Dermis blood vessel endothelial cell (primary cell): Measurements from ENCODE around the gene INF2. TPM values are rescaled to one million over a fixed set of nuclear protein-coding genes. Genes with fewer than 3 reads are reported as not detected.

ENCODE experiments used
- DNase-seq: peaks from one replicate; pipeline ENCODE4 v3.0.0; 2010
- total RNA-seq: library from RNA; depleted of rRNA; stranded (reverse); fragments of >200 nt; gene quantifications from 2 replicates; pipeline ENCODE4 v1.2.3, GENCODE V29; 2014

INF2 gene
- total RNA-seq, 1 donor from 2014 or later = 53.6 TPM

DNA sequence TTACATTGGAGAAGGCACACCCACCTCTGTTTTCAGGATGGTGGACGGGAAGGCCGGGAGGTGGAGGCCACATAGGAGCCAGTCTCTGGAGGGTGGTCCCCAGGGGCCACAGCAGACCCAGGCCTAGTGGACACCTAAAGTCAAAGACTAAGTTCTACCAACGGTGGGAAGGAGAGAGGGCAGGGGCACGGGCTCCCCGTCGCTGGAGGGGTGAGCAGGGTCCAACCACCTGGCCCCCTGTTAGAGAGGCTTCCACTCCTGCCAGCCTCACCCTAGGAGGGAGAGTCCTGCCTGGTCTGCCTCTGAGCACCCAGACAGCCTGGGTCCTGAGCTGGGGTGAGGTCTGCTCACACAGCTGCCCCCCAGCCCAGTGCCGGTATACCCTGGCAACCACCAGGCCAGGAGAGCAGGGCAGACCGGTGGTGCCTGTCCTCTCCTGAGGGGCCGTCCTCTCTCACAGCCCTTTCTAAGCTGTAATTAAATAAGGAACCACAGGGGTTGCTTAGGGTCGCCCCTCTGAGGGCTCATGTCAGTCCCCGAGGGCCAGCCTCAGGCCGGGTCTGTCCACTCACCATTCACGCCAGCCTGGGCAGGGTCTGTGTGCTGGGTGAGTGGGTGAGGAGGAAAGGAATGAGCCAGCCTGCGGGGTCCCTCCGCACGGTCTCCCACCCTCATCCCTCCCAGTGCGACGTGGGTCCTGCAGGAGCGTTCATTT is 2.3 kb downstream of the INF2 start:
- DNase-seq = no peak

DNA sequence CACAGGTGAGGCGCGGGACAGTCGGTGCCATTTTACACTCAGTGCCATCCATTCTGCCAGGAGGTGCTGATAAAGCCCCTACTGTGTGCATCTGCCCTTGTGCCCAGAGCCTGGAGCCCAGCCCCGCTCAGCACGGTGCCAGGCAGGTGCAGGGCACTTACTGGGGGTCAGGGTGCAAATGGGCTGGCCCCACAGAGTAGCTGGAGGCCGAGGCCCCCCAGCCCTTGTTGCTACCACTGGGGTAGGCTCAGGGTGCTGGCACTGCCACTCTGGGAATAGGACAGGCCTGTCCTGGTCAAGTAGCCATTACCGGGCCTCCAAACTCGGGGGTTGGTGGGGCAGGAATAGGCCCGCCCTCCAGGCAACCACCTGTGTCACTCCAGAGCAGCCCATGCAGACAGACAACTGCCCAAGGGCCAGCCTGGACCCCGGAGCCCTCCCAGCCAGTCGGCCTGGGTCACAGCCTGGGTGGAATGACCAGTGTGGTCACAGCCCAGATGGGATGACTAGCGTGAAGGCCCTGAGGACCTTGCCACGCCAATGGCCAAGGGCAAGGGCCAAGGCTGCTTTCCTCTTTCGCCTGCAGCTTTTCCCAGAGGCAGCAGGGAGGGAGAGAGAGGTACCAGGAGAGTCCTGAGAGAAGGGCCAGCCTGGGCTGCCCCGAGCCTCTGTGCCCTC is 3.0 kb downstream of the INF2 start:
- DNase-seq = no peak

DNA sequence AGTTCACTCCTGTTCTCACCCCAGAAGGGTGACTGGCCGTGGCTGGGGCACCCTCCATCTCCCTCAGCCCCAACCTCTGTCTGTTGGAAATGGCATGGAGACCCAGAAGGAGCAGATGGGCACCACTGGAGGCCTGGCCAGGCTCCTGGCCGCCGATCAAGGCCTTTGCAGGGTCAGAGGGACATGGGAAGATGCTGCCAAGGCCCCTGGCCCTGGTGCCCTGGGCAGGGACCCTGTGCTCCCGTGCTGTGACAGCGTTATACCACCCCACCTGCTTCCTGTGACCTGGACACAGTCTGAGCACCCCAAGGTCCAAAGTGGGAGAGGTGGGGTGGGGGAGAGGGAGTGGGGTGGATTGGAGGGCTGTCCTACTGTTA is 3.5 kb downstream of the INF2 start:
- DNase-seq = no peak

DNA sequence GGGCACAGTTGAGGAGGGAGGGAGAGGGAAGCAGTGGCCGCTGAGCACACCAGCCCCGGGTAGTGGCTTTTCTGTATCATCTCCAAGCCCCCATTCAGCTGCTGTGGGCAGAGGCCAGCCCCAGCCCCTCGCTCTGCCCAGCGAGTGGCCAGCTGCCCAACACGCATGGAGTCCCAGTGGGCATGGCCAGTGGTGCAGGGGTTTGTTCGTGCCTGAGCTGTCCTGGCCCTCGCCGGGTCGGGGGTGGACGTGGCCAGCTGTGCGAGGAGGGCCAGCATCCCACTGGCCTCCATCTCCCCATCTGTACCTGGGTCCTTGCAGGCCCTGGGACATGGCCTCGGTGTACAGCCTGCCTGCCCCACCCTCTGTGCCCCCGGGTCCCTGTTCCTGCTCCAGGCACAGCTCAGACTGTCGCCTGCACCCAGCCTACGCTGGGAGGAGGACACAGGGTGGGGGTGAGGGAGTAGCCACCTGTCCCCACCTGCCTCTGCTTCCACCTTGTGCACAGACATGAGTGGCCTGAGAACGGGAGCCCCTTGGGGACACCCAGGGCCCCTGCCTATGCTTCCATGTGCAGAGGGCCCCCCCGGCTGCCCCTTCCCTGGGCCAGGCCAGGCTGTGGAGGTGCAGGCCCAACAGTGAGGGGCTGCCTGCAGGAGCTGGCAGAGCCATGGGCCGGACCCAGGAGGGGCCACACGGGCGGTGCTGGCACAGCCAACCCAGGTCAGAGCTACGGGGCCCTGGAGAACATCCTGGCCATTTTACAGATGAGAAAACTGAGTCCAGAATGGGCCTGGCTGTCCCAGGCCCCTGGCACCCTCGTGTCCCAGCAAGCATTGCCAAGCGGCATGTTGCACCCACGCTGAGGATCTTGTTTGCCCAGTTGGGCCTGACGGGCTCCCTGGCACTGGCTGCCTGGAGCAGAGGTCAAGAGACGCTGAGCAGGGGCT is 4.3 kb downstream of the INF2 start:
- DNase-seq = no peak

DNA sequence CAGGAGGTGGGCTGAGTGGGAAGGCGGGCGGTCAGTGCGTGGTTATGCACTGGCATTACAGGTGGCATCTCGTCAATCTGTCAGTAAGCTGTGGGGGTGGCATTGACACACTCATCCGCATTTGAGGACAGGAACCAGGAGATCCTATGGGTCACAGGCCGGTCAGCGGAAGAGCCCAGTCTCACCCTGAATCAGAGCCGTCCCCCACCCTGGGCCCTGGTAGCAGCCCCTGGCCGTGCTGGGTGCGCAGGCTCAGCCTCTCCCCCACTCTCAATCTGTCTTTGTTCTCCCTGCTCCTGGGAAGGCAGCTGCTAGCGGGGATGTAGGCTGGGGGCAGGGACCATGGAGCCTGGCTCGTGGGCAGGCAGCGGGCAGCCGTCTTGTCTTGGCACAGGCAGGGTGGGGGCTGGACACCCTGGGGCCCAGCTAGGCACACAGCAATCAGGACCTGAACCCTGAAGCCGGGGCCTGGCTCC is 5.1 kb downstream of the INF2 start:
- DNase-seq = peak; percentile 38

DNA sequence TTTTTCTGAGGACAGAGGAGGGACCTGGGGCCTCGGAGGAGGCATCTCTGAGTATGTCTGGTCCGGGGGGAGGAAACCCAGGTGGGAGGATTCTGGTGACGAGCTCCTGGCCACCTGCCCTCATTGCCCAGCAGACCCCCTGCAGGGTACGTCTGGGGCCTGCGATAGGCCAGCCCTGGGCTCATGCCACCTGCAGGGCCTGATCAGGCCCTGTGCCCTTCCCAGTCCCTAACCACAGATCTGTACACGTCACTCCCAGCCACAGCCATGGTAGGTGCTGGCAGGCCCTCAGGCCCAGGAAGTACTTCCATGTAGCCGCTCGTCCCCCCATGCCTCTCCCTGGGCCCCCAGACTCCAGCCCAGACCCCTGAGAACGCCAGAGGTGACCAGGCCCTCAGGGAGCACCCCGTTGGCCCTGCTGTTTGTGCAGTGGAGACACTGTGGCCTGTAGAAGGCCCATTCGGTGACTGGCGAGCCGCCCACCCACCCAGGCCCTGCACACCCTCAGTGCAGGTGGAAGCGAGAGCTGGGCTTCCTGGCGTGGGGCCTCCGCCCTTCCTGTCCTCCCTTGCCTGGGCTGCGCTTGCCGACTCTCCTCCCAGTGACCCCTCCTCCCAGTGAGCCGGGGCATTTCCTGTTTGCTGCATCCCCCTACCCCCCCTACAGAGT is 5.7 kb downstream of the INF2 start:
- DNase-seq = peak; percentile 27

DNA sequence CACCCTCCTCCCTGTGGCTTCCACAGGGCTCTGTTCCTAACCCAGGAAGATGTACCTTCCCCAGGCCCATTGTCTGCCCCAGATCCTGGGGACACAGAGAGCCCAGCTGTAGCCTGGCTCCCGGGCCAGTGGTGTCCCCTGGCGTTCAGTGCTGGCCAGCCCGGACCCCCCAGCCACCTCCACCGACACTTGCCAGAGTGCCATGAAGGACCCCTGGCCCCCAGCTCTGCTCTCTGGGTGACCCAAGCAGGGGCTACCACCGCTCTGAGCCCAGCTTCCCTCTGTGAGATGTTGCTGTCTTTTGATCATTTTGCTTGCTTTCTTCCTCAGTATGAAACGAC is 6.2 kb downstream of the INF2 start:
- no peak for DNase-seq

DNA sequence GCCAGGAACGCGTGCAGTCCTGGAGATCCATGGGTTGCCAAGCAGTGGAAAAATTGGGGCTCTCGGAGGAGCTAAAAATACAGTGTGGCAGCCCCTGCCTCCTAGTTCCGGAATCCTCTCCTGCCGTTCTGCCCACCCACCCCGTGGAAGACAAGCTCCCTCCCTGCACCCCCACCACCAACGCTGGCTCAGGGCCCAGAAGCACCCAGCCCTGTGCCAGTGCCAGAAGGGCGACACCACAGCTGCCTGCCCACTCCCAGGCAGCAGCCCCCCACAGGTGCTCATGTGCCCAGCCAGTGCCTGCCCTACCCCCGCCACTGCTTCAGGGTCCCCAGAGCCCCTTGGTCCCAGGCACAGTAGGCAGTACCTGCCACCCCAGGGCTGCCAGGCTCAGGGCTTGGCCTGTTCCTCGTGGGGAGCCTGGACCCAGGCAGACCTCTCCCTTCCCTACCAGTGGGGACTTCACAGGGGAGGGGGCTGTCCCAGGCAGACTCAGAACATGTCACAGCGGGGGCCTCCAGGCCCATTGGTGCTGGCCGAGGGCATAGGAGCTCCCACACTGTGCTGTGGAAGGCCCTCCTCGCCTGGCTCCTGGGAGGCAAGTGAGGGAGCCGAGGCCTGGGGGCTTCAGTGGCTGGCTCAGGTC is 7.4 kb downstream of the INF2 start:
- no peak for DNase-seq

DNA sequence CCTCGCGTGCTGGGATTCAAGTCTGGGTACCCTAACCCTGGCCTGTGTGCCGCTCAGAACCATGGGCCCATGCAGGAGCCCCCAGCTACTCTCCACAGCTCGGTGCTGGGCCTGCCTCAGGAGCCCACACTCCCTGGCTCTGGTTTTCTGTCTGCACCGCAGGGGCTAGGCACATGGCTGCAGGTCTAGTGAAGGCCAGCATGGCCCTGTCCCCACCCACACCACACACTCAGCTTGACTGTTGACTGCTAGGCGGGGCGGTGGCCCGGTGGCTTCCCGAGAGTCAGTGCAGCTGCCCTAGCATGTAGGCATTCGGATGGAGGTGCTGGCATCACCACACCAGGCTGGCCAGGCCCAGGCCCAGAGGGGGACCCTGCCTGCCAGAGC is 7.9 kb downstream of the INF2 start:
- DNase-seq = no peak

DNA sequence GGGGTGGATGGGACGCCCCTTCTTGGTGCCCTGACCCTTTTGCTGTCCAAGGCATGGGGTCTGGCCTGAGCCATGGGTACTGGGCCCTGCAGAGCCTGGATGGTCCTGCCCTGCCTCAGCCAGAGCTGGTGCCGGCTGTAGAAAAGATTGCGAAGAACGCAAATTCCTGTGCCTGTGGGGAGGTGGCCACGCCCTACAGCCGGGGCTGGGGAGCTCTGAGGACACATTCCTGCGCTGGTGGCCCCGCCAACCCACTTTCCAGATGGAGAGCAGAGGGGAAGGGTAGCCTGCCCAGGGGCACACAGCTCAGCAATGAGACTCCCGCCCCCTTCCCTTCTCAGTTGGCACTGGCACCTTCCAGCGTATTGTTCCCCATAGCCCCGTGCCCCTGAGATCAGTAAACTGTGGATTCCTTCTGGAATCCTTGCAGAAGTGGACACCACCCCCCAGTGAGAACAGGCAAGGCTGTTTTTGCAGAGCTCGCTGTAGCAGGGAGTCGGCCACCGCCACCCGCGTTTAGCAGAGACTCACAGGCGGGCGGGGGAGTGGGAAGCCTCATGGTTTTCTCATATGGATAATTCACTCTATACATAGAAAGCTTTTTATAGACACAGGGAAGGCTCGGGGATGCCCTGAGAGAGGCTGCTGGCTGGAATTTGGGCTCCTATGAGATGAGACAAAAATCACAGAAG is 8.6 kb downstream of the INF2 start:
- DNase-seq = no peak

DNA sequence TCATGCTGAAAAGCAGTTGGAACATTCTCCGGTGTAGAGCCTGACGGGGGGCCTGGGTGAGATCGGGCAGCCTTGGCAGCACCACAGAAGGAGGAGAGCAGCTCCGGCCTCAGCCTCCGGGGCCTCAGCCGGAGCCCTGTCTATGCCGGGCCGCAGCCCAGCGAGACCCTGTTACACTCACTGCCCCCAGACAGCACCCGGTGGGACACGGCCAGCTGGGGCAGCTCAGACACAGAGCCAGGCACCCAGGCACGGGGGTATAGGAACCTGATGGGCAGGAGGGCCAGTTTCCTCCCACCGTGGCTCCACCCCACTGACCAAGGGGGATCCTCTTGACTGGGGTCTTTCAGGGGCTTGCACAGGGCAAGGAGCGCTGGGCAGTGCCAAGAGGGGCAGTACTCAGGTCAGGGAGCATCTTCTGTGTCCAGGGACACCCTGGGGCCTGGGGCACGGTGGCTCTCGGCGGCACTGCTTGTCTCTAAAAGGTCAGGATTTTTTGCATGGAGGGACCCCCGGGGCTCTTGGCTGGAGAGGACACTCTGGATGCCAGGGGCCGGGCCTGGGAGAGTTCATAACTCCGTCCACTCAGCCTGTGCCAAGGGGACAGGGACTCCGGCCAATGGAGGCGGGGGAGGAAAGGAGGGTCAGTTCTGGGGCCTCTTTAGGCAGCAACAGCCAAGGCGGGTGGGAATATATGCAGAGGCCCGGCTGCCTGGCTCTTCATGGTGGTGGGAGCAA is 9.4 kb downstream of the INF2 start:
- DNase-seq = no peak

DNA sequence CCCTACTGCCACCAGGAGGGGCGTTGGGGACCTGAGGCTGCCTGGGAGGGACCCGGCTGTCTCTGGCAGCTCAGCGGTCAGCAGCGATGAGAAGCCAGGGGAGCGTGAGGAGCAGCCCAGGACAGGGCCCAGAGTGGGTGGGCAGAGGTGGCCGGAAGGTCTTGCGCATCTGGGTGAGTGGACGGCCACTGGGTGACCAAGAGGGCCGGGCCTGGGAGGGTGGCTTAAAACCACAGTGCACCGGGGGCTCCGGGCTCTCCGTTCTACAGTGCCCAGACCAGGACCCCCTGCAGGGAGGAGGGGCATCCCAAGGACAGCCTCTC is 10.0 kb downstream of the INF2 start:
- no peak for DNase-seq

DNA sequence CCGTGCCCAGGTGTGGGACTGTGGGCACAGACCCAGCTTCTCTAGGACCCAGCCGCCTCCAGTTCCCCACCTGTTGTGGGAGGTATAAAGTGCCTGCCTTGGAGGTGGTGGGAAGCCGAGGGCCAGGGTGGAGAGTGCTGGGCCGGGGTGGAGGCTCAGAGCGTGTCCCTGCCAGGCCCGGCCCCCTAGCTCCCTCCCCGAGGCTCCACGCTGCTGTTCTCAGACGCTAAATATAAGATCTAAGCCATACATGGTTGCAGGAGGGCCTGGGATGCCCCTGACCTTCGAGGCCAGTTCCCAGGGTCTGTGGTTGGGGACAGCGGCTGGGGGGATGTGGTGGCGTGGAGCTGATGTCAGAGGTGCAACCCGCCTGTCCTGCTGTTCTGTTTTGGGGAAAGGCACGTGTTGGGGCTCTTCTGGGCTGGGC is 10.8 kb downstream of the INF2 start:
- no peak for DNase-seq

DNA sequence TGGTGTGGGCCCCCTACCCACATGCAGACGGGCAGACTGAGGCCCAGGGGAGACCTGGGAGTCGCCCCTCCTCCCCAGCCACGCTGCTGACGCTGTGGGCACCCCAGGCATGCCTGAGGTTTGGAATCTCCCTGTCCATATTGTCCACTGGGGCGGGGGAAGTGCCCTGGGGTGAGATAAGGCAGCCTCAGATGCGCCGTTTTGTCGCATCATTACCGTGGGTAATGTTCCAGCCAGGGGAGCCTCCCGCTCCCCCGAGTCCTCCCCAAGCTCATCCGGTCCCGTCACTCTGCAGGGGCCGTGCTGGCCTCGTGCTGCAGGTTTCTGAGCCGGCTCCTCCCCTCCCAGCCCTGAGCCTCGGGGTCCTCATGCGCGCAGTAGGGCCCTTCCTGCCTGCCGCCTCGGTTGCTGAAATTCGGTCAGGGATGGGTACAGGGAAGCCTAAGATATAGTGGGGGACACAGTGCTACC is 11.4 kb downstream of the INF2 start:
- no peak for DNase-seq

DNA sequence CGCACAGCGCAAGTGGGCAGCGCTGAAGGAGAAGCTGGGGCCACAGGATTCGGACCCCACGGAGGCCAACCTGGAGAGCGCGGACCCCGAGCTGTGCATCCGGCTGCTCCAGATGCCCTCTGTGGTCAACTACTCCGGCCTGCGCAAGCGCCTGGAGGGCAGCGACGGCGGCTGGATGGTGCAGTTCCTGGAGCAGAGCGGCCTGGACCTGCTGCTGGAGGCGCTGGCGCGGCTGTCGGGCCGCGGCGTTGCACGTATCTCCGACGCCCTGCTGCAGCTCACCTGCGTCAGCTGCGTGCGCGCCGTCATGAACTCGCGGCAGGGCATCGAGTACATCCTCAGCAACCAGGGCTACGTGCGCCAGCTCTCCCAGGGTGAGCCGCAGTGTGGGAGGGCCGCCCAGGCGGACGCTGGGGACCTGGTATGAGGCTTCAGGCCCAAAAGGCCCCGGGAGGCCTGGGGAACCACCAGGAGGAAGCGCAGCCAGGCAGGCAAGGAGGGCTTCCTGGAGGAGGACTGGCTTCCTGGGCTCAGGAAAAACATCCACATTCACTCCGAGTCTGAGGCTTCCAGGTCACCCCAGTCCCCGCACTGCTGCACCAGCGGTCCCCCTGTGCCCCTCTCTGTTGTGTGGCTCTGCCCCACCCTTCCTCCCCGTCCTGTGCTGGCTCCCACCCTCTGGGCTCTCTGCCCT is 12.1 kb downstream of the INF2 start:
- DNase-seq = no peak

DNA sequence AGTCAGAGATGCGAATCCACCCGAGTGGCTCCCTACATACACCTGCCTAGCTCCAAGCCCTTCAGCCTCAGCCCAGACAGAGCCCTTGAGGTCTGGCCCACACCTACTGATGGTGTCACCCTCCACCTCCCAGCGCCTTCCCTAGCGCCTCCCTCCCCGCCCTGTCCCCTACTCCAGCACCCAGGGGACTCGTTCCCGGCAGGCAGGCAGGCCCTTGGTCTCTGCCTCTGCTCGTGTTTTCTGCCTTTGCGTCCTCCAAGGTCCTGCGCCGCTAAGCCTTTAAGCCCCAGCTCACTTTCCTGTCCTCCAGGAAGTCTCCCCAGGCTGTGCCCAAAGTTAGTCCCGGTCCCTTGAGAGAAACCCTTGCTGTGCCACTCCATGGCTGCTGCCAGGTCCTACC is 12.7 kb downstream of the INF2 start:
- DNase-seq = no peak

DNA sequence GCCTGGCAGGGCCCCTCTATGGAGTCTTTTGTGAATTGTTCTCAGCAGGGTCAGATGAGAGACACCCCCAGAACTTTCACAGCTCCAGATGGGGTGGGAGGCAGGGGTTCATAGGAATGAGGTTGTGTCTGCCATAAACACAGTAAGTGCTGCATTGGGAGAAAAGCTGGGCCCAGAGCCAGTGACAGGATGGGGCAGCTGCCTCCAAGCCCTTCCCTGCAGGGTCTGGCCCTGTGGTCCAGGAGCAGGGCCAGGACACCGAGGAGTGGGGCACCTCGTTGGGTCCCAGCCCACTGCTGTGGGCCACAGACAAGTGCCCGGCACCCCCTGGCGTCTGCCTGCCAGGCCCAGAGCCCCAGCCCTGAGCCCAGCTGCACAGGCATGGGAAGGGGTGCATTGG is 13.3 kb downstream of the INF2 start:
- DNase-seq = no peak

DNA sequence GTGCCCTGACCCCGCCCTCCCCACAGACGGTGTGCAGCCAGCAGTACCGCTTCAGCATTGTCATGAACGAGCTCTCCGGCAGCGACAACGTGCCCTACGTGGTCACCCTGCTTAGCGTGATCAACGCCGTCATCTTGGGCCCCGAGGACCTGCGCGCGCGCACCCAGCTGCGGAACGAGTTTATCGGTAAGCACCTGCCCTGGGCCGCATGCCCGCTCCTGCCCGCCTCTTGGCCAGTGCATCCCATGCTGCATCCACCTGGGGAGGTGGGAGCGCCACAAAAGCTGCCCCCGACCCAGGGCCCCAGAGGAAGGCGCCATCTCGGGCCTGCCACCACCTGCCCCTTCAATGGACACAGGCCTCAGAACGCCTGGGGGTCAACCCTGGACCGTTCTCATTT is 13.9 kb downstream of the INF2 start:
- DNase-seq = no peak

DNA sequence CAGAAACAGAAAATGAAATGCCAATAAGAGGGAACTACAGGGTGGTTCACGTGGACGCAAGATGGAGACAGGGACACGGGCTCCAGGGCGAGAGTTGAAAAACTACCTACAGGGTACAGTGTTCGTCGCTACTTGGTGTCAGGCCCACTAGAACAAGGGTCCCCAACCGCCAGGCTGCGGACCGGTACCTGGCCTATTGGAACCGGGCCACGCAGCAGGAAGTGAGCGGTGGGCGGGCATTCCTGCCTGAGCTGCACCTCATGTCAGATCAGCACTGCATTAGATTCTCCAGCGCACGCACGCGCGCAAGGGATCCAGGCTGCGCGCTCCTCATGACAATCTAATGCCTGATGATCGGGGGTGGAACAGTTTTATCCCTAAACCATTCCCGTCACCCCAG is 14.8 kb downstream of the INF2 start:
- DNase-seq = no peak

DNA sequence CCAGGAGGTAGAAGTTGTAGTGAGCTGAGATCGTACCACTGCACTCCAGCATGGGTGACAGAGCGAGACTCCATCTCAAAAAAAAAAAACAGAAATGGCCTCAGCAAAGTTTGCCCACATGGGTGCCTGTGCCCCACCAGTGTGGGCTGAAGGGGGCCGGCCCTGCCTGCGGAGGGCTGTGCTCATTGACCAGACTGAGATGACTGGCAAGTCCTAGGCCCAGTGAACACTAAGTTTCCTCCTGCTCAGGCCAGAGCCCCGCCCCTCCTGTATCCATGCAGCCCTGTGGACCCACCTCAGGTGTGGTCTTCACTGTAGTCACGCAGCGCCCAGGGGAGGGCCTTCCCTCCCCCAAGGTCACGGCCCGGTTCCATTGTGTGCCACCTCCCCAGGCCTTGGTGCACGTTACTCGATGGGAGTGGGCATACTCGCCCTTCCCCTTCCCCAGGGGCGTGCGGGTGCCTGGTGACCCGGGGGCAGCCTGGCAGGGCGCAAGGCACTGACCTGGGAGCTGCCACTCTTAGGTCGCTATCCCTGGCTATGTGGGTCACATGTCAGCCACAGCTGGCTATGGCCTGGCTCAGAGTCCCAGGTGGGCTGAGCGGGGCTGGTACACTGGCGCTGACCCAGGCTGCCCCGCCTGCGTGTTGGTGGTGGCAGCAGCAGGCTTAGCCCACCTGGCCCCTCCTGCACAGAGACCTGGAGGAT is 16.1 kb downstream of the INF2 start:
- peak; percentile 22 for DNase-seq
